ENCODE results near the gene RBMXL3. TPM values are rescaled to one million over a fixed set of nuclear protein-coding genes. Genes with fewer than 3 reads are reported as not detected.

Gene RBMXL3
- total RNA-seq, 1 experiment from 2014 or later = not detected

GRCh38 chrX:115214151-115214550 is 24.9 kb downstream of the RBMXL3 start:
- Mint-ChIP-seq H3K9me3 (peaks cover 17% of the 10 kb centered on the region), H3K27ac (no peak overlapping the region), H3K4me1 (peaks cover 5% of the 10 kb centered on the region), H3K27me3 (ENCODE audit: low read depth) (no peaks in the 10 kb centered on the region), H3K4me3 (no peak overlapping the region), H3K36me3 (peaks cover 13% of the 10 kb centered on the region)
- DNase-seq (ENCODE audit: low spot score) (no peak), ATAC-seq (no peak)
- POLR2A ChIA-PET = no interaction called here
- TF ChIP-seq, protein P1, sequence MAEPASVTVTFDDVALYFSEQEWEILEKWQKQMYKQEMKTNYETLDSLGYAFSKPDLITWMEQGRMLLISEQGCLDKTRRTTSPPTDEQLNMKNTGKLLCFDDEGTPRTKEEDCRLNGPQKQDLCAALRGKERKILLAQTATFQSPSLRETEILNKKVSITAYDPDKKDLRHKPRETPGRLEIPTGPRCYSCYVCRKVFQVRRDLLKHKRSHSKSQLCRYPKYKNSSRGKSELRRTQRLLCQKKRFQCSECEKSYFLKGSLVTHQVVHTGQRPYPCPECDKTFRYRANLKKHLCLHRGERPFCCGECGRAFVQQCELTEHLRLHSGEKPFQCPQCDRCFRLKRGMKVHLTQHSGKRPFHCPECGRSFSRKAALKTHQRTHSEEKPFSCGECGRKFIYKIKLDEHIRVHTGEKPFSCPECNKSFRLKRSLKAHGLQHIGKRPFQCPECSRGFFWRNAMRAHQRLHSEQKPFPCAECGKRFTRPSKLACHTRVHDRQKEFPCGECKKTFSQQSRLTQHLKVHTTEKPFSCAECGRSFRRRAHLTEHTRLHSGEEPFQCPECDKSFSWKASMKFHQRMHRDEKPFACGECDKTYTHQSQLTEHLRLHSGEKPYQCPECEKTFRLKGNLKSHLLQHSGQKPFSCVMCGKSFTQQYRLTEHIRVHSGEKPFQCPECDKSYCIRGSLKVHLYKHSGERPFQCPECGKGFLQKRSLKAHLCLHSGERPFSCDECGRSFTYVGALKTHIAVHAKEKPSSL (CRISPR knock-in tag; conservative IDR thresholded peaks at IDR 0.05) = no peak
- no peak for TF ChIP-seq ZNF263 (CRISPR knock-in tag; IDR thresholded peaks at IDR 0.05; ENCODE audit: low read depth)
- no peak for TF ChIP-seq ZNF138 (CRISPR knock-in tag; conservative IDR thresholded peaks at IDR 0.05)
- TF ChIP-seq TP53 (CRISPR knock-in tag; IDR thresholded peaks at IDR 0.05) = no peak
- TF ChIP-seq ZNF423 (CRISPR knock-in tag; IDR thresholded peaks at IDR 0.05) = no peak
- no peak for TF ChIP-seq ZNF671 (CRISPR knock-in tag; IDR thresholded peaks at IDR 0.05)
- TF ChIP-seq KAT7 (CRISPR knock-in tag; IDR thresholded peaks at IDR 0.05; ENCODE audit: borderline replicate concordance) = no peak
- TF ChIP-seq FOXP1 (CRISPR knock-in tag; IDR thresholded peaks at IDR 0.05; ENCODE audit: borderline replicate concordance) = no peak
- no peak for TF ChIP-seq ERG (CRISPR knock-in tag; IDR thresholded peaks at IDR 0.05)
- no peak for TF ChIP-seq JUN (CRISPR knock-in tag; IDR thresholded peaks at IDR 0.05)
- TF ChIP-seq, protein P2, sequence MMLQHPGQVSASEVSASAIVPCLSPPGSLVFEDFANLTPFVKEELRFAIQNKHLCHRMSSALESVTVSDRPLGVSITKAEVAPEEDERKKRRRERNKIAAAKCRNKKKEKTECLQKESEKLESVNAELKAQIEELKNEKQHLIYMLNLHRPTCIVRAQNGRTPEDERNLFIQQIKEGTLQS (CRISPR knock-in tag; conservative IDR thresholded peaks at IDR 0.05) = no peak
- TF ChIP-seq GTF2I (CRISPR knock-in tag; conservative IDR thresholded peaks at IDR 0.05) = no peak
- no peak for TF ChIP-seq SP1 (CRISPR knock-in tag; conservative IDR thresholded peaks at IDR 0.05)
- TF ChIP-seq CTCF (IDR thresholded peaks at IDR 0.05) = no peak
- no peak for TF ChIP-seq TCF7 (CRISPR knock-in tag; IDR thresholded peaks at IDR 0.05; ENCODE audit: low read depth)
- TF ChIP-seq HMGXB4 (CRISPR knock-in tag; IDR thresholded peaks at IDR 0.05) = no peak
- TF ChIP-seq, protein P3, sequence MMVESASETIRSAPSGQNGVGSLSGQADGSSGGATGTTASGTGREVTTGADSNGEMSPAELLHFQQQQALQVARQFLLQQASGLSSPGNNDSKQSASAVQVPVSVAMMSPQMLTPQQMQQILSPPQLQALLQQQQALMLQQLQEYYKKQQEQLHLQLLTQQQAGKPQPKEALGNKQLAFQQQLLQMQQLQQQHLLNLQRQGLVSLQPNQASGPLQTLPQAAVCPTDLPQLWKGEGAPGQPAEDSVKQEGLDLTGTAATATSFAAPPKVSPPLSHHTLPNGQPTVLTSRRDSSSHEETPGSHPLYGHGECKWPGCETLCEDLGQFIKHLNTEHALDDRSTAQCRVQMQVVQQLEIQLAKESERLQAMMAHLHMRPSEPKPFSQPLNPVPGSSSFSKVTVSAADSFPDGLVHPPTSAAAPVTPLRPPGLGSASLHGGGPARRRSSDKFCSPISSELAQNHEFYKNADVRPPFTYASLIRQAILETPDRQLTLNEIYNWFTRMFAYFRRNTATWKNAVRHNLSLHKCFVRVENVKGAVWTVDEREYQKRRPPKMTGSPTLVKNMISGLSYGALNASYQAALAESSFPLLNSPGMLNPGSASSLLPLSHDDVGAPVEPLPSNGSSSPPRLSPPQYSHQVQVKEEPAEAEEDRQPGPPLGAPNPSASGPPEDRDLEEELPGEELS (CRISPR knock-in tag; IDR thresholded peaks at IDR 0.05) = no peak
- no peak for TF ChIP-seq MYBL2 (CRISPR knock-in tag; IDR thresholded peaks at IDR 0.05)
- no peak for TF ChIP-seq JAZF1 (CRISPR knock-in tag; IDR thresholded peaks at IDR 0.05)
- TF ChIP-seq, protein P4, sequence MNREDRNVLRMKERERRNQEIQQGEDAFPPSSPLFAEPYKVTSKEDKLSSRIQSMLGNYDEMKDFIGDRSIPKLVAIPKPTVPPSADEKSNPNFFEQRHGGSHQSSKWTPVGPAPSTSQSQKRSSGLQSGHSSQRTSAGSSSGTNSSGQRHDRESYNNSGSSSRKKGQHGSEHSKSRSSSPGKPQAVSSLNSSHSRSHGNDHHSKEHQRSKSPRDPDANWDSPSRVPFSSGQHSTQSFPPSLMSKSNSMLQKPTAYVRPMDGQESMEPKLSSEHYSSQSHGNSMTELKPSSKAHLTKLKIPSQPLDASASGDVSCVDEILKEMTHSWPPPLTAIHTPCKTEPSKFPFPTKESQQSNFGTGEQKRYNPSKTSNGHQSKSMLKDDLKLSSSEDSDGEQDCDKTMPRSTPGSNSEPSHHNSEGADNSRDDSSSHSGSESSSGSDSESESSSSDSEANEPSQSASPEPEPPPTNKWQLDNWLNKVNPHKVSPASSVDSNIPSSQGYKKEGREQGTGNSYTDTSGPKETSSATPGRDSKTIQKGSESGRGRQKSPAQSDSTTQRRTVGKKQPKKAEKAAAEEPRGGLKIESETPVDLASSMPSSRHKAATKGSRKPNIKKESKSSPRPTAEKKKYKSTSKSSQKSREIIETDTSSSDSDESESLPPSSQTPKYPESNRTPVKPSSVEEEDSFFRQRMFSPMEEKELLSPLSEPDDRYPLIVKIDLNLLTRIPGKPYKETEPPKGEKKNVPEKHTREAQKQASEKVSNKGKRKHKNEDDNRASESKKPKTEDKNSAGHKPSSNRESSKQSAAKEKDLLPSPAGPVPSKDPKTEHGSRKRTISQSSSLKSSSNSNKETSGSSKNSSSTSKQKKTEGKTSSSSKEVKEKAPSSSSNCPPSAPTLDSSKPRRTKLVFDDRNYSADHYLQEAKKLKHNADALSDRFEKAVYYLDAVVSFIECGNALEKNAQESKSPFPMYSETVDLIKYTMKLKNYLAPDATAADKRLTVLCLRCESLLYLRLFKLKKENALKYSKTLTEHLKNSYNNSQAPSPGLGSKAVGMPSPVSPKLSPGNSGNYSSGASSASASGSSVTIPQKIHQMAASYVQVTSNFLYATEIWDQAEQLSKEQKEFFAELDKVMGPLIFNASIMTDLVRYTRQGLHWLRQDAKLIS (CRISPR knock-in tag; IDR thresholded peaks at IDR 0.05; ENCODE audit: borderline replicate concordance) = no peak
- CTCF ChIA-PET = no interaction called here

Data from WTC11 (cell line).